ENCODE measurements around the gene GPX8. TPM values are rescaled to one million over a fixed set of nuclear protein-coding genes. Genes with fewer than 3 reads are reported as not detected.

Gene GPX8
- polyA plus RNA-seq, 2 of the 4 experiments (the other 2 are of a cell fraction) = 51.8 to 86.0 TPM

DNA sequence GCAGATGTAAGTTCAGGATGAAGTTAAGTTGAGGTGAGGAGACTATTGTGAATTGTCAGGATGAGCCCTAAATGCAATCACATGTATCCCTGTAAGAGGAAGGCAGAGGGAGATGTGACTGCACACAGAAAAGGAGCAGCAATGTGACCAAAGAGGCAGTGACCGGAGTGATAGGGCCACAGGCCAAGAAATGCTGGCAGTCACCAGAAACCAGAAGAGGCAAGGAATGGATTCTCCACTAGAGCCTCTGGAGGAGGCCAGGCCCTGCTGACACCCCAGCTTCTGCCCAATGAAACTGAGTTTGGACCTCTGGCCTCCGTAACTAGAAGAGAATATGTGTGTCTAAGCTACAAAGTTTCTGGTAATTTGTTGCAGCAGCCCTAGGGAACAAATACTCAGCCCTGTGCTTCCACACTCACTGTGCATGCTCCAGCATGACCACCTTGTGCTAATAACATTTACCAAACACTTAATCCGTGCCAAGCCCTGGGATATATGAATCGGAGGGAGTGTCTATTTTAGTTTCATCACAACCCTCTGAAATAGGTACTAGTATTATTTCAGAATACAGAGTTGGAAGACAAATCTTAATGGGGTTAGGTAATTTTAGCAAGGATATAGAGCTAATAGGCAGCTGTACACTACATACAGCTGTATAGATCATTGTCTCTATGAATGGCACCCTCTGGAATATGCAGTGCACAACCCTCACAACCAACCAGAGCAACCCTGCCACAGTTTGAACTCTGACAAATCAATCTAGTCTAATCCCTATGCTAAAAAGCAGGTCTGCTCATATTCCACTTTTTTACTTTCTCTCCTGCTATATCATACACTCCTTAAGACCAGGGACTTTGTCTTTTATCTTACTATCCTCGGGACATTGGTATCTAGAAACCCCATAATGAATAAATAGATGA lies 7.8 kb upstream of the GPX8 start:
- 37% methylated on average over 5 of the region's 5 CpGs for WGBS (ENCODE audit: missing lambda C conversion rate)

DNA sequence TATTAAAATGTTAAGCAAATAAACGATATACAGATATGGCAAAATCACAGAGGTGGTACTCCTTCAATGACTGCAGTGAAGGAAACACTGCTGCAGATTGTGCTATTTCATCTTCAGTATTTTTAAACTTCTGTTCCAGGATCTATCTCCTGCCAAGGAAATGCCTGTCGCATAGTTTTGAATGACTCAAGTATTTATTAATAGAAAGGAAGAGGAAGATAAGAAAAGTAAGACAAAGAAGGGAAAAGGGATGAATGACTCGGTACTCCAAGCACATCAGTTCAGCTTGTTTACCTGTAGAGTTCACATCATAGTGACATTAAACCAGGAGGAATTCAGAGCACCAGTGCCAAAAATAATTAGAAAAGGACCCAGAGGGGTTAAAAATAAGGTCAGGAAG lies 5.1 kb upstream of the GPX8 start:
- ChIA-PET POLR2A (no interaction called here), CTCF (interaction anchor here (0.7 kb wide), 1 partner anchor 249 kb away, joined by 4 read pairs; no protein-coding TSS in a partner anchor)
- ATAC-seq (no peak), DNase-seq (ENCODE audit: low read depth in 1 of 2, low spot score in 1 of 2) (no peak), FAIRE-seq (peak; percentile 13)
- Histone ChIP-seq H3K9me3 (no peaks in the 10 kb centered on the region), H3K4me2 (0 out of 3 replicates have a peak overlapping the region, but pooled peaks have one; percentile 12), H3K4me3 (no peak overlapping the region), H3K4me1 (peaks cover 10% of the 10 kb centered on the region; the same call in 2 of the 3 replicates), H3K27ac (no peak overlapping the region)
- TF ChIP-seq RCOR1 (IDR thresholded peaks at IDR 0.05; ENCODE audit: low read depth, low read length) = no peak
- no peak for TF ChIP-seq PHF8 (IDR thresholded peaks at IDR 0.05; ENCODE audit: borderline replicate concordance, low read depth)
- no peak for TF ChIP-seq NR3C1 (IDR thresholded peaks at IDR 0.05)
- no peak for TF ChIP-seq ZC3H11A (IDR thresholded peaks at IDR 0.05)
- no peak for TF ChIP-seq RAD21 (conservative IDR thresholded peaks at IDR 0.05 in 1 of 2, IDR thresholded peaks at IDR 0.05 in 1 of 2)
- no peak for TF ChIP-seq BHLHE40 (IDR thresholded peaks at IDR 0.05; ENCODE audit: low read depth, low read length)
- TF ChIP-seq ZNF302 (CRISPR knock-in tag; IDR thresholded peaks at IDR 0.05) = no peak
- no peak for TF ChIP-seq MAFK (IDR thresholded peaks at IDR 0.05; ENCODE audit: partially characterized antibody)
- no peak for TF ChIP-seq RNF2 (IDR thresholded peaks at IDR 0.05; ENCODE audit: borderline replicate concordance, low read depth)
- no peak for TF ChIP-seq SREBF2 (IDR thresholded peaks at IDR 0.05)
- no peak for TF ChIP-seq FOSB (CRISPR knock-in tag; IDR thresholded peaks at IDR 0.05)
- TF ChIP-seq JUN (IDR thresholded peaks at IDR 0.05) = no peak
- TF ChIP-seq HOXB13 (CRISPR knock-in tag; IDR thresholded peaks at IDR 0.05; ENCODE audit: low read depth) = no peak
- TF ChIP-seq, protein P1, sequence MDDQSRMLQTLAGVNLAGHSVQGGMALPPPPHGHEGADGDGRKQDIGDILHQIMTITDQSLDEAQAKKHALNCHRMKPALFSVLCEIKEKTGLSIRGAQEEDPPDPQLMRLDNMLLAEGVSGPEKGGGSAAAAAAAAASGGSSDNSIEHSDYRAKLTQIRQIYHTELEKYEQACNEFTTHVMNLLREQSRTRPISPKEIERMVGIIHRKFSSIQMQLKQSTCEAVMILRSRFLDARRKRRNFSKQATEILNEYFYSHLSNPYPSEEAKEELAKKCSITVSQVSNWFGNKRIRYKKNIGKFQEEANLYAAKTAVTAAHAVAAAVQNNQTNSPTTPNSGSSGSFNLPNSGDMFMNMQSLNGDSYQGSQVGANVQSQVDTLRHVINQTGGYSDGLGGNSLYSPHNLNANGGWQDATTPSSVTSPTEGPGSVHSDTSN (IDR thresholded peaks at IDR 0.05) = no peak
- no peak for TF ChIP-seq CBX2 (IDR thresholded peaks at IDR 0.05; ENCODE audit: borderline replicate concordance, low read depth)
- TF ChIP-seq, protein P2, sequence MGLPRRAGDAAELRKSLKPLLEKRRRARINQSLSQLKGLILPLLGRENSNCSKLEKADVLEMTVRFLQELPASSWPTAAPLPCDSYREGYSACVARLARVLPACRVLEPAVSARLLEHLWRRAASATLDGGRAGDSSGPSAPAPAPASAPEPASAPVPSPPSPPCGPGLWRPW (IDR thresholded peaks at IDR 0.05) = no peak
- WGBS (ENCODE audit: missing lambda C conversion rate) = 0% methylated on average over 3 of the region's 3 CpGs

More for the DNA sequence above, 7.8 kb upstream of the GPX8 start:
- Histone ChIP-seq H3K4me2 (peak overlapping the region; percentile 33; the same call in 2 of the 3 replicates), H3K4me3 (no peak overlapping the region), H3K4me1 (peaks cover 10% of the 10 kb centered on the region; the same call in 2 of the 3 replicates), H3K27ac (no peak overlapping the region), H3K9me3 (no peaks in the 10 kb centered on the region)
- no peak for FAIRE-seq
- ChIA-PET POLR2A (no interaction called here), CTCF (interaction anchor here (1.0 to 2.3 kb wide), 5 partner anchors 208 to 249 kb away, joined by 3 to 7 read pairs (median 4); no protein-coding TSS in a partner anchor)
- peak; percentile 62 to 65; a peak in 5 of 6 replicates for ATAC-seq
- 0 out of 2 replicates have a peak, but pooled peaks have one; percentile 17 for TF ChIP-seq JUNB (IDR thresholded peaks at IDR 0.05)
- TF ChIP-seq RNF2 (IDR thresholded peaks at IDR 0.05; ENCODE audit: borderline replicate concordance, low read depth) = no peak
- DNase-seq (ENCODE audit: low read depth in 1 of 2, low spot score in 1 of 2) = no peak

DNA sequence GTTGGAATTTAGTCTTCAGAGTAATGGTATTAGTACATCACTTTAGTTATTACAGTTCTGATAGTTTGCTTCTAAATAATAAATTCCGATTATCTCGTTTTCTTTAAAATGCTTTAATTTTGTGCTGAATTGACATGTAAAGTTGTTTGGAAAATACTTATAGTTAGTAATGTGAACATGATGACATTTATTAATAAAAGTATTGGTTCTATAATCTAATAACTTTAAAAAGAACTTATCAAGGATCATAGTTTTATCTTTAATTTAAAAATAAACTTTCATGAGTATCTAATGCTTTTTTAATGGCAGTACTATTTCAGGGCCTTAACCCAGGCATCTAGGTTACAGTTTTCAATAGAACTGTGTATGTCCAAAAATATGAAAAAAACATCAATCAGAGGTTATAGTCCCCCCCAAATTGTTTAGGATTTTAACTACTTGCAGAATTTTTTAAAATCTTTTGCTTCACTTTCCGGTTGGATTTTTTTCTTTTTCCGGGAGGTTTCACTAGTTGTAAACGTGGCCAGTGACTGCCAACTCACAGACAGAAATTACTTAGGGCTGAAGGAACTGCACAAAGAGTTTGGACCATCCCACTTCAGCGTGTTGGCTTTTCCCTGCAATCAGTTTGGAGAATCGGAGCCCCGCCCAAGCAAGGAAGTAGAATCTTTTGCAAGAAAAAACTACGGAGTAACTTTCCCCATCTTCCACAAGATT lies 680 bp downstream of the GPX8 start:
- CTCF ChIA-PET = interaction anchor here (0.8 to 3.1 kb wide), 37 partner anchors 10 to 913 kb away, joined by 3 to 56 read pairs (median 6); partner anchors contain the start of gene SNX18
- peak; percentile 69 to 89 for DNase-seq (ENCODE audit: low read depth in 1 of 2, low spot score in 1 of 2)
- WGBS (ENCODE audit: missing lambda C conversion rate) = 2% methylated on average over 9 of the region's 9 CpGs
- peak overlapping the region; percentile 54 for H3K4me3 ChIP-seq
- peak overlapping the region; percentile 68 for H3K4me2 ChIP-seq
- peak; percentile 84 to 89 for ATAC-seq
- FAIRE-seq = peak; percentile 88
- peaks cover 7% of the 10 kb centered on the region; the same call in 2 of the 3 replicates for H3K4me1 ChIP-seq
- H3K9me3 ChIP-seq = no peaks in the 10 kb centered on the region
- H3K27ac ChIP-seq = peak overlapping the region; percentile 17 to 85; a peak in 4 of 6 replicates
- POLR2A ChIA-PET = interaction anchor here (0.5 to 1.3 kb wide), 6 partner anchors 15 to 850 kb away, joined by 3 to 11 read pairs (median 6); partner anchors contain the start of genes ARL15 and SNX18
- TF ChIP-seq TFCP2L1 (CRISPR knock-in tag; IDR thresholded peaks at IDR 0.05) (no peak), CBX8 (IDR thresholded peaks at IDR 0.05) (no peak), PHF8 (IDR thresholded peaks at IDR 0.05; ENCODE audit: borderline replicate concordance, low read depth) (peak; percentile 71; the same call in 1 of the 2 replicates), HEYL (CRISPR knock-in tag; IDR thresholded peaks at IDR 0.05) (no peak), RCOR1 (IDR thresholded peaks at IDR 0.05; ENCODE audit: low read depth, low read length) (no peak), FOSB (CRISPR knock-in tag; IDR thresholded peaks at IDR 0.05) (no peak)
- TF ChIP-seq, protein P3, sequence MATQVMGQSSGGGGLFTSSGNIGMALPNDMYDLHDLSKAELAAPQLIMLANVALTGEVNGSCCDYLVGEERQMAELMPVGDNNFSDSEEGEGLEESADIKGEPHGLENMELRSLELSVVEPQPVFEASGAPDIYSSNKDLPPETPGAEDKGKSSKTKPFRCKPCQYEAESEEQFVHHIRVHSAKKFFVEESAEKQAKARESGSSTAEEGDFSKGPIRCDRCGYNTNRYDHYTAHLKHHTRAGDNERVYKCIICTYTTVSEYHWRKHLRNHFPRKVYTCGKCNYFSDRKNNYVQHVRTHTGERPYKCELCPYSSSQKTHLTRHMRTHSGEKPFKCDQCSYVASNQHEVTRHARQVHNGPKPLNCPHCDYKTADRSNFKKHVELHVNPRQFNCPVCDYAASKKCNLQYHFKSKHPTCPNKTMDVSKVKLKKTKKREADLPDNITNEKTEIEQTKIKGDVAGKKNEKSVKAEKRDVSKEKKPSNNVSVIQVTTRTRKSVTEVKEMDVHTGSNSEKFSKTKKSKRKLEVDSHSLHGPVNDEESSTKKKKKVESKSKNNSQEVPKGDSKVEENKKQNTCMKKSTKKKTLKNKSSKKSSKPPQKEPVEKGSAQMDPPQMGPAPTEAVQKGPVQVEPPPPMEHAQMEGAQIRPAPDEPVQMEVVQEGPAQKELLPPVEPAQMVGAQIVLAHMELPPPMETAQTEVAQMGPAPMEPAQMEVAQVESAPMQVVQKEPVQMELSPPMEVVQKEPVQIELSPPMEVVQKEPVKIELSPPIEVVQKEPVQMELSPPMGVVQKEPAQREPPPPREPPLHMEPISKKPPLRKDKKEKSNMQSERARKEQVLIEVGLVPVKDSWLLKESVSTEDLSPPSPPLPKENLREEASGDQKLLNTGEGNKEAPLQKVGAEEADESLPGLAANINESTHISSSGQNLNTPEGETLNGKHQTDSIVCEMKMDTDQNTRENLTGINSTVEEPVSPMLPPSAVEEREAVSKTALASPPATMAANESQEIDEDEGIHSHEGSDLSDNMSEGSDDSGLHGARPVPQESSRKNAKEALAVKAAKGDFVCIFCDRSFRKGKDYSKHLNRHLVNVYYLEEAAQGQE (IDR thresholded peaks at IDR 0.05) = no peak
- TF ChIP-seq, protein P4, sequence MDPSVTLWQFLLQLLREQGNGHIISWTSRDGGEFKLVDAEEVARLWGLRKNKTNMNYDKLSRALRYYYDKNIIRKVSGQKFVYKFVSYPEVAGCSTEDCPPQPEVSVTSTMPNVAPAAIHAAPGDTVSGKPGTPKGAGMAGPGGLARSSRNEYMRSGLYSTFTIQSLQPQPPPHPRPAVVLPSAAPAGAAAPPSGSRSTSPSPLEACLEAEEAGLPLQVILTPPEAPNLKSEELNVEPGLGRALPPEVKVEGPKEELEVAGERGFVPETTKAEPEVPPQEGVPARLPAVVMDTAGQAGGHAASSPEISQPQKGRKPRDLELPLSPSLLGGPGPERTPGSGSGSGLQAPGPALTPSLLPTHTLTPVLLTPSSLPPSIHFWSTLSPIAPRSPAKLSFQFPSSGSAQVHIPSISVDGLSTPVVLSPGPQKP (IDR thresholded peaks at IDR 0.05; ENCODE audit: low read depth, low read length) = no peak
- TF ChIP-seq, protein P5, sequence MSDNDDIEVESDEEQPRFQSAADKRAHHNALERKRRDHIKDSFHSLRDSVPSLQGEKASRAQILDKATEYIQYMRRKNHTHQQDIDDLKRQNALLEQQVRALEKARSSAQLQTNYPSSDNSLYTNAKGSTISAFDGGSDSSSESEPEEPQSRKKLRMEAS (IDR thresholded peaks at IDR 0.05) = peak; percentile 39; the same call in 1 of the 2 replicates
- TF ChIP-seq, protein P2 (IDR thresholded peaks at IDR 0.05) = no peak
